ENCODE results near the gene GKN1.

Gene GKN1

DNA sequence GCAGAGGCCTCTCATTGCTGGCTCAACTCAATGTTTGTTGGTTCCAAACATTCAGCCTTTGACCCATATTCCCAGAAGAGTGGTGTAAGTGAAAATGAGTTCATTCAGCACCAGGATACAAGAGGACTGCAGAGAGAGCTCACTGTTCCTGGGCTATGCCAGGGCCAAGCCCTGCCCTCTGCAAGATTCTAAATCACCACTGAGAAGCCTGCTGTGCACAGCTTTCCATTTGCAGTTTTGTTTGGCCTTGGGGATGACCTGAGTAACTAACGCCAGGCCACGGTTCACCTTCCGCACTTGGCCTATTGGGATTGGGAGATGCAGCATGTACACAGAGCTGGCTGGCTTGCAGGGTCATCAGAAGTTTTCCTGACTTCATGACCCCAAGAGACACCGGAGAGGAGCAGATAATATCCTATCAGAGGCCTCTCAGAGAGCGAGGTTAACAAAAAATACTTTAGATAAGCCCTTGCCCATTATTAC is 12.6 kb downstream of the GKN1 start:
- TF ChIP-seq, protein P1, sequence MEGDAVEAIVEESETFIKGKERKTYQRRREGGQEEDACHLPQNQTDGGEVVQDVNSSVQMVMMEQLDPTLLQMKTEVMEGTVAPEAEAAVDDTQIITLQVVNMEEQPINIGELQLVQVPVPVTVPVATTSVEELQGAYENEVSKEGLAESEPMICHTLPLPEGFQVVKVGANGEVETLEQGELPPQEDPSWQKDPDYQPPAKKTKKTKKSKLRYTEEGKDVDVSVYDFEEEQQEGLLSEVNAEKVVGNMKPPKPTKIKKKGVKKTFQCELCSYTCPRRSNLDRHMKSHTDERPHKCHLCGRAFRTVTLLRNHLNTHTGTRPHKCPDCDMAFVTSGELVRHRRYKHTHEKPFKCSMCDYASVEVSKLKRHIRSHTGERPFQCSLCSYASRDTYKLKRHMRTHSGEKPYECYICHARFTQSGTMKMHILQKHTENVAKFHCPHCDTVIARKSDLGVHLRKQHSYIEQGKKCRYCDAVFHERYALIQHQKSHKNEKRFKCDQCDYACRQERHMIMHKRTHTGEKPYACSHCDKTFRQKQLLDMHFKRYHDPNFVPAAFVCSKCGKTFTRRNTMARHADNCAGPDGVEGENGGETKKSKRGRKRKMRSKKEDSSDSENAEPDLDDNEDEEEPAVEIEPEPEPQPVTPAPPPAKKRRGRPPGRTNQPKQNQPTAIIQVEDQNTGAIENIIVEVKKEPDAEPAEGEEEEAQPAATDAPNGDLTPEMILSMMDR (conservative IDR thresholded peaks at IDR 0.05; ENCODE audit: low read depth, low read length) = no peak
- Histone ChIP-seq H3K27ac (no peak overlapping the region), H3K79me2 (ENCODE audit: insufficient read depth, low read depth) (no peaks in the 10 kb centered on the region), H3K4me2 (no peak overlapping the region), H3K4me3 (IDR thresholded peaks at IDR 0.05; ENCODE audit: insufficient read depth, low read depth, low read length) (no peak overlapping the region), H3K36me3 (ENCODE audit: insufficient read depth) (no peaks in the 10 kb centered on the region), H3K9ac (no peak overlapping the region), H3K4me1 (ENCODE audit: low read depth, poor library complexity, severe bottlenecking) (no peaks in the 10 kb centered on the region), H2AFZ (ENCODE audit: low read depth) (no peak overlapping the region), H4K20me1 (ENCODE audit: insufficient read depth) (no peaks in the 10 kb centered on the region), H3K27me3 (ENCODE audit: insufficient read depth, low read depth) (no peaks in the 10 kb centered on the region)

DNA sequence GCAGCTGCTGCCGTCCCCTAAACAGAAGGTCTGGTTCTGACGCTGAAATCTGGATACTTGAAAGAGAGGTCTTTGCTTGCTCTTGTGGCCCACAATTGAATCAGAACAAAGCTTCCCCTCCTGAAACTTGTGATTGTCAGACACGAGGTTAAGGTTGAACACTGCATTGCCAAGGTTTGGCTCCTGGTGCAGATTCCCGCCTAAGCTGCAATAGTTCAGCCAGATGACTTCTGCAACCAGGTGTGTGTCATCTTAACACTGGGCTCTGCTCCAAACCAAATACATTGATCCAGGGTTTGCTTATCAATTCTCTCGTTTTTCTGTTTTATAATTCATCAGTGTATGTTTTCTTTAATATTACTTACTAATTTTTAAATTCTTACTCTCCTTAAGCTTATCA is 14.6 kb downstream of the GKN1 start:
- H3K36me3 ChIP-seq (ENCODE audit: insufficient read depth) = no peaks in the 10 kb centered on the region
- no peak overlapping the region for H3K4me2 ChIP-seq
- H3K4me3 ChIP-seq (IDR thresholded peaks at IDR 0.05; ENCODE audit: insufficient read depth, low read depth, low read length) = no peak overlapping the region
- H3K9ac ChIP-seq = no peak overlapping the region
- no peaks in the 10 kb centered on the region for H3K79me2 ChIP-seq (ENCODE audit: insufficient read depth, low read depth)
- H3K27me3 ChIP-seq (ENCODE audit: insufficient read depth, low read depth) = no peaks in the 10 kb centered on the region
- no peaks in the 10 kb centered on the region for H4K20me1 ChIP-seq (ENCODE audit: insufficient read depth)
- TF ChIP-seq, protein P1 (conservative IDR thresholded peaks at IDR 0.05; ENCODE audit: low read depth, low read length) = no peak
- no peak overlapping the region for H2AFZ ChIP-seq (ENCODE audit: low read depth)
- no peaks in the 10 kb centered on the region for H3K4me1 ChIP-seq (ENCODE audit: low read depth, poor library complexity, severe bottlenecking)
- H3K27ac ChIP-seq = no peak overlapping the region

DNA sequence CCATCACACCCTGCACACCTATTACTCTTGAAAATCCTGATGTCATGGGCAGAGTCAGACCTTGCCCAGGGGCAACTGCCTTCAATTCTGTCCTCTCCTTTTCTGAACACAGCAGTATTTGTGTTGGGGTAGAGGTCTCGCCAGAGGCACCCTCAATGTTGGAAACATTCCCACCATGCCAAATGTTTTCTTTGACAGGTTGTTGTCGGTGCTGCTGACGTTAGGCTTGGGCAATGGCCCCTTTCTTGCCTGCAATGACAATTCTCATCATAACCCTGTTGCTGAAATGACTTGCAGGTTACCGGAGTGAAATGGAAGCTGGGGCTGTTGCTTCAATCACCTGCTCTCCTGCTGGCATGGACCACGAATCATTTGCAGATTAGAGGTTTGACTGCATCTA is 17.9 kb downstream of the GKN1 start:
- H3K4me2 ChIP-seq = no peak overlapping the region
- no peaks in the 10 kb centered on the region for H4K20me1 ChIP-seq (ENCODE audit: insufficient read depth)
- no peaks in the 10 kb centered on the region for H3K36me3 ChIP-seq (ENCODE audit: insufficient read depth)
- no peaks in the 10 kb centered on the region for H3K4me1 ChIP-seq (ENCODE audit: low read depth, poor library complexity, severe bottlenecking)
- no peaks in the 10 kb centered on the region for H3K79me2 ChIP-seq (ENCODE audit: insufficient read depth, low read depth)
- no peak overlapping the region for H2AFZ ChIP-seq (ENCODE audit: low read depth)
- H3K4me3 ChIP-seq (IDR thresholded peaks at IDR 0.05; ENCODE audit: insufficient read depth, low read depth, low read length) = no peak overlapping the region
- no peaks in the 10 kb centered on the region for H3K27me3 ChIP-seq (ENCODE audit: insufficient read depth, low read depth)
- no peak overlapping the region for H3K27ac ChIP-seq
- H3K9ac ChIP-seq = no peak overlapping the region
- TF ChIP-seq, protein P1 (conservative IDR thresholded peaks at IDR 0.05; ENCODE audit: low read depth, low read length) = no peak

DNA sequence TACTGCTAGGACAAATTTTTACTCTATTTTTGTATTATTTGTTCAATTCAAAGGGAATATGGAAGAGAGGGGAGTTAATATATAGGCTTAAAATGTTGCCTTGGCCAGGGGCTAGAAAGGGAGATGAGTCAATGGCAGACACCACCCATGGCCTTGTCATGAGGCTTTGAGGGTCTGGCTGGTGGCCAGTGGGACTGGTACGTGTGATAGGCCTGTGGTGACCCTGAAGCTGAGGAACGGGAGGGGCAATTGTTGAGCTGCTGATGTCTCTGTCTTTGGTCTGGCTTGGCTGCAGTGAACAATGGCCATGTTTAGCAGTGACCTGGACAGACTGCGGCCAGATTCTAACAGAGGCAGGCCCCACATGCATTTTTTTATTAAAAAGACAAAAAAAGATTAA is 18.5 kb downstream of the GKN1 start:
- no peaks in the 10 kb centered on the region for H3K27me3 ChIP-seq (ENCODE audit: insufficient read depth, low read depth)
- H3K4me3 ChIP-seq (IDR thresholded peaks at IDR 0.05; ENCODE audit: insufficient read depth, low read depth, low read length) = no peak overlapping the region
- TF ChIP-seq, protein P1 (conservative IDR thresholded peaks at IDR 0.05; ENCODE audit: low read depth, low read length) = no peak
- no peak overlapping the region for H2AFZ ChIP-seq (ENCODE audit: low read depth)
- no peaks in the 10 kb centered on the region for H3K4me1 ChIP-seq (ENCODE audit: low read depth, poor library complexity, severe bottlenecking)
- no peak overlapping the region for H3K27ac ChIP-seq
- H4K20me1 ChIP-seq (ENCODE audit: insufficient read depth) = no peaks in the 10 kb centered on the region
- H3K36me3 ChIP-seq (ENCODE audit: insufficient read depth) = no peaks in the 10 kb centered on the region
- no peak overlapping the region for H3K4me2 ChIP-seq
- no peaks in the 10 kb centered on the region for H3K79me2 ChIP-seq (ENCODE audit: insufficient read depth, low read depth)
- H3K9ac ChIP-seq = no peak overlapping the region
